Smooth muscle cell (in vitro differentiated cells): ENCODE results near the gene HAGHL. TPM values are rescaled to one million over a fixed set of nuclear protein-coding genes. Genes with fewer than 3 reads are reported as not detected.
A peak's percentile ranks its signal among the peaks of the same experiment; 100 is the strongest.

Experiments
- DNase-seq: peaks from one replicate; lab custom pipeline; 2025; ENCODE audit not compliant: unreplicated experiment; lab: John Stamatoyannopoulos, UW
- H2AFZ ChIP-seq: fragments of 200-600 bp; sonication (generic); 2 replicates; pipeline ENCODE4 v1.6.0; 2016; ENCODE audit warnings: antibody characterized with exemption, low read depth, mild to moderate bottlenecking
- H3F3A ChIP-seq: fragments of 200-600 bp; sonication (generic); 2 replicates; pipeline ENCODE4 v1.6.0; 2017; ENCODE audit warnings: antibody characterized with exemption, low read depth
- H3K27ac ChIP-seq: fragments of 200-600 bp; sonication (generic); 2 replicates; pipeline ENCODE4 v1.5.1; 2016; ENCODE audit warnings: low read depth, mild to moderate bottlenecking
- H3K27me3 ChIP-seq: fragments of 200-600 bp; sonication (generic); 2 replicates; pipeline ENCODE4 v1.6.1; 2016; ENCODE audit warnings: low read depth, mild to moderate bottlenecking
- H3K36me3 ChIP-seq: fragments of 200-600 bp; sonication (generic); 2 replicates; pipeline ENCODE4 v1.5.1; 2016; ENCODE audit warnings: low read depth
- H3K4me1 ChIP-seq: fragments of 200-600 bp; sonication (generic); 2 replicates; pipeline ENCODE4 v1.5.1; 2016; ENCODE audit warnings: low read depth
- H3K4me2 ChIP-seq: fragments of 200-600 bp; sonication (generic); 2 replicates; pipeline ENCODE4 v1.6.0; 2016; ENCODE audit warnings: mild to moderate bottlenecking
- H3K4me3 ChIP-seq: fragments of 200-600 bp; sonication (generic); 2 replicates; pipeline ENCODE4 v1.5.1; 2016; ENCODE audit warnings: mild to moderate bottlenecking
- H3K79me2 ChIP-seq: fragments of 200-600 bp; sonication (generic); 2 replicates; pipeline ENCODE4 v1.6.0; 2016; ENCODE audit warnings: low read depth, mild to moderate bottlenecking
- H3K9ac ChIP-seq: fragments of 200-600 bp; sonication (generic); 2 replicates; pipeline ENCODE4 v1.6.0; 2016; ENCODE audit warnings: low read depth
- H3K9me3 ChIP-seq: fragments of 200-600 bp; sonication (generic); replicated peaks from 2 replicates; pipeline ENCODE4 v1.5.1; 2016; ENCODE audit warnings: low read depth
- H4K20me1 ChIP-seq: fragments of 200-600 bp; sonication (generic); 2 replicates; pipeline ENCODE4 v1.6.0; 2016; ENCODE audit warnings: low read depth
- whole genome bisulfite sequencing: methylation state at CpG from one replicate; pipeline ENCODE4 v1.1.7; 2016; ENCODE audit warnings: low lambda C conversion rate; 5-methylcytosine and 5-hydroxymethylcytosine counted together
- polyA plus RNA-seq: library from polyadenylated mRNA; unstranded; fragments of >200 nt; fragmentation: Nextera tagmentation; extraction: Ambion mirVana; gene quantifications from 2 replicates; pipeline ENCODE4 v1.2.1, GENCODE V29; 2016
- total RNA-seq: library from RNA; depleted of rRNA; stranded (reverse); fragments of >200 nt; gene quantifications from 2 replicates; pipeline ENCODE4 v1.2.3, GENCODE V29; 2014
- TF ChIP-seq, protein P1 (sequence below): fragments of 200-600 bp; sonication (generic); IDR thresholded peaks from 2 replicates; pipeline ENCODE4 v1.5.1; 2017; ENCODE audit warnings: borderline replicate concordance, mild to moderate bottlenecking, antibody characterized with exemption; ENCODE audit not compliant: insufficient read depth, poor library complexity, severe bottlenecking

HAGHL gene
- total and polyA plus RNA-seq, 2 experiments from 2014 or later, result 3.2 to 23.1 TPM

GRCh38 chr16:683396-684070 is 43.4 kb upstream of the HAGHL start:
- no peak overlapping the region for H2AFZ ChIP-seq
- peak overlapping the region; percentile 84 for H3K27ac ChIP-seq
- peak overlapping the region; percentile 95 for H3K4me2 ChIP-seq
- H3K36me3 ChIP-seq, result no peaks in the 10 kb centered on the region
- H4K20me1 ChIP-seq, result peaks cover 33% of the 10 kb centered on the region
- H3F3A ChIP-seq, result no peaks in the 10 kb centered on the region
- TF ChIP-seq, protein P1, sequence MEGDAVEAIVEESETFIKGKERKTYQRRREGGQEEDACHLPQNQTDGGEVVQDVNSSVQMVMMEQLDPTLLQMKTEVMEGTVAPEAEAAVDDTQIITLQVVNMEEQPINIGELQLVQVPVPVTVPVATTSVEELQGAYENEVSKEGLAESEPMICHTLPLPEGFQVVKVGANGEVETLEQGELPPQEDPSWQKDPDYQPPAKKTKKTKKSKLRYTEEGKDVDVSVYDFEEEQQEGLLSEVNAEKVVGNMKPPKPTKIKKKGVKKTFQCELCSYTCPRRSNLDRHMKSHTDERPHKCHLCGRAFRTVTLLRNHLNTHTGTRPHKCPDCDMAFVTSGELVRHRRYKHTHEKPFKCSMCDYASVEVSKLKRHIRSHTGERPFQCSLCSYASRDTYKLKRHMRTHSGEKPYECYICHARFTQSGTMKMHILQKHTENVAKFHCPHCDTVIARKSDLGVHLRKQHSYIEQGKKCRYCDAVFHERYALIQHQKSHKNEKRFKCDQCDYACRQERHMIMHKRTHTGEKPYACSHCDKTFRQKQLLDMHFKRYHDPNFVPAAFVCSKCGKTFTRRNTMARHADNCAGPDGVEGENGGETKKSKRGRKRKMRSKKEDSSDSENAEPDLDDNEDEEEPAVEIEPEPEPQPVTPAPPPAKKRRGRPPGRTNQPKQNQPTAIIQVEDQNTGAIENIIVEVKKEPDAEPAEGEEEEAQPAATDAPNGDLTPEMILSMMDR, result no peak
- H3K4me3 ChIP-seq, result peak overlapping the region; percentile 60
- no peak for DNase-seq
- H3K9ac ChIP-seq, result peak overlapping the region; percentile 58
- H3K27me3 ChIP-seq, result no peaks in the 10 kb centered on the region
- H3K9me3 ChIP-seq, result no peaks in the 10 kb centered on the region
- peaks cover 18% of the 10 kb centered on the region for H3K4me1 ChIP-seq
- WGBS, result 17% methylated on average over 51 of the region's 57 CpGs
- H3K79me2 ChIP-seq, result peaks cover 32% of the 10 kb centered on the region

DNA sequence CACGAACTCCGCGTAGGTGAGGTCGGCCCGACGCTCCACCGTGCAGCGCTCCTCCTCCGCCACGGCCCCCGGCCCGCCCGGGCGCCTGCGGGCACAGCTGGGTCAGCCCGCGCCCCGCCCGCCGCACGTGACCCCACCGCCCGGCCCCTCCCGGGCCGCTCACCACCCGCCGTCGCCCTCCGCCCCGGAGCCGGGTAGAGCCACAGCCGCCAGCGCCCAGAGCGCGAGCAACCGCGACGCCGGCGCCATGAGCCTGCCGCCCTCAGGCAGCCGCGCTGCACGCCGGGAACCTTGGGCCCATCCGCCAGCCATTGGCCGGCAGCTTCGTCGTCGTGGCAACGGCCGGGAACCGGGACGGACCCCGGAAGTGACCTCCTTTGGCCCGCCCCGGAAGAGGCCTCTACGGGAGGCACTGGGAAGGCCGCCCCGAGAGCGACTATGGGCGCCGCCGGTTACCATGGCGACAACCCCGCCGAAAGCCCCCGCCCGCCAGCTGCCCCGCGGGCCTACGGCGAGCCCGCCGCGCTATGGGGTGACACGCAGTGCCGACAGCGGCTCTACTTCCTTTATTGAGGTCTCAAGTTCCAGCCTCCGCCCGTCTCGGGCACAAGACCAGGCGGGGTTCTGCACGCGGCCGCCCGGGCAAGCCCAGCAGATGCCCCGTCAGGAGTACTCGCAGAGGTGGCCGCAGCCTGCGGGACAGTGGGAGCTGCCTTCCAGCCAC is 42.7 kb upstream of the HAGHL start, which contains the start of gene JMJD8:
Gene JMJD8, minus strand, starts transcription at position 264 of the 724 bp plus-strand sequence. Its CDS starts 15 bp downstream, at position 249.
- H4K20me1 ChIP-seq, result peaks cover 33% of the 10 kb centered on the region
- H3K9me3 ChIP-seq, result no peaks in the 10 kb centered on the region
- H3K4me2 ChIP-seq, result peak within 1 kb of the TSS; percentile 95
- no peaks in the 10 kb centered on the region for H3K27me3 ChIP-seq
- peaks cover 35% of the 10 kb centered on the region for H3K79me2 ChIP-seq
- H3K27ac ChIP-seq, result peak within 1 kb of the TSS; percentile 84
- peak within 1 kb of the TSS; percentile 60 for H3K4me3 ChIP-seq
- 18% methylated on average over 54 of the region's 91 CpGs for WGBS
- DNase-seq, result peak; percentile 82
- peaks cover 18% of the 10 kb centered on the region for H3K4me1 ChIP-seq
- H3K36me3 ChIP-seq, result no peaks in the 10 kb centered on the region
- H2AFZ ChIP-seq, result no peak within 1 kb of the TSS
- peak within 1 kb of the TSS; percentile 71 for H3K9ac ChIP-seq
- TF ChIP-seq, protein P1, result no peak
- H3F3A ChIP-seq, result no peaks in the 10 kb centered on the region

GRCh38 chr16:684961-685696 is 41.8 kb upstream of the HAGHL start:
- TF ChIP-seq, protein P1, result no peak

More at GRCh38 chr16:684961-685696, 41.8 kb upstream of the HAGHL start:
- no peaks in the 10 kb centered on the region for H3F3A ChIP-seq
- H3K79me2 ChIP-seq, result peaks cover 43% of the 10 kb centered on the region
- H2AFZ ChIP-seq, result no peak overlapping the region
- H3K9ac ChIP-seq, result no peak overlapping the region
- no peak for DNase-seq
- no peaks in the 10 kb centered on the region for H3K36me3 ChIP-seq
- H3K27ac ChIP-seq, result peak overlapping the region; percentile 84
- no peaks in the 10 kb centered on the region for H3K9me3 ChIP-seq
- H3K4me1 ChIP-seq, result peaks cover 24% of the 10 kb centered on the region
- H3K27me3 ChIP-seq, result no peaks in the 10 kb centered on the region
- H3K4me2 ChIP-seq, result peak overlapping the region; percentile 95
- H3K4me3 ChIP-seq, result peak overlapping the region; percentile 60
- WGBS, result 97% methylated on average over 45 of the region's 61 CpGs
- H4K20me1 ChIP-seq, result peaks cover 33% of the 10 kb centered on the region
